Left hindlimb (tissue), 1 donor: ENCODE data around the gene ZNF732.
"Not testable (repeated sequence)": the region's sequence is repeated elsewhere in the genome, so short reads cannot be mapped to it uniquely, and the experiment has no call there.

Experiments
- DNase-seq: peaks from one replicate; pipeline ENCODE4 v3.0.0-alpha.2; 2018

Gene ZNF732

GRCh38 chr4:253936-254756 lies 51.1 kb downstream of the ZNF732 start:
- DNase-seq, result no peak

DNA sequence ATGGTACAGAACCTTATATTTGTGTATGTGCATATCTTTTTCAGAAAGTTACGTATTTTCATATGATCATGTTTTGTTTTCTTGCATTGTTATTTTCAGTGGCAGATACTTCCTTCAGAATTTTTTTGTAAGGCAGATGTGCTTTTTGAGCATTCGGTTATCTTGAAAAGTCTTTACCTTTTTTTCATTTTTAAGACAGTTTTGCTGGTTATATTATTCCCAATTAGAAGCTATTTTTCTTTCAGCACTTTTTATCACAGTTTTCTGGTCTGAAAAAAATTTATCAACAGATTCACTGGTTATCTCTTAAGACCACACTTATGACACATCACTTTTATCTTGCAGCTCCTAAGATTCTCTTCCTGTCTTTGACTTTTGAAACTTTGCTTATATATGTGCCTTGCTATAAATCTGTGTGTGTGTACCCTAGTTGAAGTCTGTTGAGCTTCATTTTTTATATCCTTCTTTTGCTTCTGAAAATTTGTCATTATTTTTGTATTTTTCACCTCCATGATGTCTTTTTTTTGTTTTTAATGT lies 53.1 kb downstream of the ZNF732 start:
- no peak for DNase-seq

- DNase-seq, result no peak
Observed at GRCh38 chr4:244471-244870, 60.8 kb downstream of the ZNF732 start.

DNA sequence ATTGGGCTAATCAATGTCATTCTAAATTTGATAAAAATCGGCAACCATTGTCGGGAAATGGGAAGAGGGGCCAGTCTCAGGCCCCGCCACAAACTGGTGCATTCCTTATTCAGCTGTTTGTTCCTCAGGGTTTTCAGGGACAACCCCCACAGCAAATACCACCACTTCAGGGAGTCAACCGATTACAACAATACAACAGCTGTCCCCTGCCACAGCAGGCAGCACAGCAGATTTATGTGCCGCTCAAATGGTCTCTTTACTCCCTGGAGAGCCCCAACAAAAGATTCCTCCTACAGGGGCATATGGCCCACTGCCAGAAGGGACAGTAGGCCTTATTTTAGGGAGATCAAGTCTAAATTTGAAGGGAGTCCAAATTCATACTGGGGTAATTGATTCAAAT lies 61.8 kb downstream of the ZNF732 start:
- DNase-seq, result no peak

GRCh38 chr4:242121-242848 lies 63.0 kb downstream of the ZNF732 start:
- DNase-seq, result peak; percentile 25

DNA sequence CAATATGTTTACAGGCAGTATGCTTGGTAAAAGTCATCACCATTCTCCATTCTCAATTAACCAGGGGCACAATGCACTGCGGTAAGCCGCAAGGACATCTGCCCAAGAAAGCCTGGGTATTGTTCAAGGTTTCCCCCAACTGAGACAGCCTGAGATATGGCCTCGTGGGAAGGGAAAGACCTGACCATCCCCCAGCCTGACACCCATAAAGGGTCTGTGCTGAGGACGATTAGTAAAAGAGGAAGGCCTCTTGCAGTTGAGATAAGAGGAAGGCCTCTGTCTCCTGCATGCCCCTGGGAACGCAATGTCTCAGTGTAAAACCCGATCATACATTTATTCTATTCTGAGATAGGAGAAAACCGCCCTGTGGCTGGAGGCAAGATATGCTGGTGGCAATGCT lies 63.9 kb downstream of the ZNF732 start:
- not testable (repeated sequence) for DNase-seq

GRCh38 chr4:236028-236427 lies 69.2 kb downstream of the ZNF732 start:
- no peak for DNase-seq

- no peak for DNase-seq
Observed at GRCh38 chr4:234178-234577, 71.1 kb downstream of the ZNF732 start.

DNA sequence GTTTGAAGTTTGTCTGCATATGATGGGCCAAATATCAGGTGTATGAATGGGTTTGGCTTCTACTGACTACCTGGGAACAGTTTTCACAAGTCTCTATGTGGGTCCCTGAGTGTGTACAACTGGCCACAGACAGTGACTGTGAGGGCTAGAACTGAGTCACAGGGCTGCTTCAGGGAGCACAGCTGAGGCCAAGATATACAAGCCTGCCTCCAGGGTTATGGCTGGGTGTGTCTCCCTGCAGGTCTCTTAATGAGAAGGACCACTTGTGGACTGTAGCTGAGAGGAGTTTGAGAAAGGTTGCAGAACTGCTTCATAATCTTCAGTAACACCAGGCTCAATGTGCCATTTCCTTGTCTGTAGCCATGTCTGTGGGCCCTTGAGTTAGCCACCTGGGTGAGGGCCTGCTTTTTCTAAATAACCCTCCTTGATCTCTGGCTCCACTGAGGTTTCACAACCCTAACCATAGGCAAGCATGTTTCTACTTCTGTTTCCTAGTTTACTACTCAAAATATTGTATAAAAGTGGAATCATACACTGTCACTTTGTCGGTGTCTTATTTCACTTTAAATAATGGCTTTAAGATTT lies 81.3 kb downstream of the ZNF732 start:
- DNase-seq, result no peak
